Brain microvascular endothelial cell (primary cell): Measurements from ENCODE around the gene UXT.

Experiments used
- DNase-seq: peaks from one replicate; pipeline ENCODE4 v3.0.0-alpha.2; 2020
- H3K27ac ChIP-seq: fragments of 250-450 bp; sonication (Bioruptor Pico); 2 replicates; pipeline ENCODE4 v1.5.1; 2020; ENCODE audit warnings: mild to moderate bottlenecking, moderate library complexity
- H3K27me3 ChIP-seq: fragments of 250-450 bp; sonication (Bioruptor Pico); replicated peaks from 2 replicates; pipeline ENCODE4 v1.5.1; 2020; ENCODE audit warnings: mild to moderate bottlenecking
- H3K36me3 ChIP-seq: fragments of 250-450 bp; sonication (Bioruptor Pico); replicated peaks from 2 replicates; pipeline ENCODE4 v1.5.1; 2020; ENCODE audit warnings: mild to moderate bottlenecking
- H3K4me3 ChIP-seq: 2 replicates; pipeline ENCODE4 v1.5.1; 2011; ENCODE audit warnings: low read depth, mild to moderate bottlenecking, control low read depth, low read length, moderate library complexity
- in situ Hi-C: cut with HindIII; loops from 2 replicates; pipeline ENCODE4 v1.10.0; 2017; ENCODE audit warnings: low sequenced_read_pairs, low pct_ligation_motif_present
- TF ChIP-seq, protein P1 (sequence below): IDR thresholded peaks from 2 replicates; pipeline ENCODE4 v1.5.1; 2011; ENCODE audit warnings: low read depth, mild to moderate bottlenecking, moderate library complexity, low read length, control low read depth, inconsistent platforms; ENCODE audit errors: missing control alignments

Gene UXT

DNA sequence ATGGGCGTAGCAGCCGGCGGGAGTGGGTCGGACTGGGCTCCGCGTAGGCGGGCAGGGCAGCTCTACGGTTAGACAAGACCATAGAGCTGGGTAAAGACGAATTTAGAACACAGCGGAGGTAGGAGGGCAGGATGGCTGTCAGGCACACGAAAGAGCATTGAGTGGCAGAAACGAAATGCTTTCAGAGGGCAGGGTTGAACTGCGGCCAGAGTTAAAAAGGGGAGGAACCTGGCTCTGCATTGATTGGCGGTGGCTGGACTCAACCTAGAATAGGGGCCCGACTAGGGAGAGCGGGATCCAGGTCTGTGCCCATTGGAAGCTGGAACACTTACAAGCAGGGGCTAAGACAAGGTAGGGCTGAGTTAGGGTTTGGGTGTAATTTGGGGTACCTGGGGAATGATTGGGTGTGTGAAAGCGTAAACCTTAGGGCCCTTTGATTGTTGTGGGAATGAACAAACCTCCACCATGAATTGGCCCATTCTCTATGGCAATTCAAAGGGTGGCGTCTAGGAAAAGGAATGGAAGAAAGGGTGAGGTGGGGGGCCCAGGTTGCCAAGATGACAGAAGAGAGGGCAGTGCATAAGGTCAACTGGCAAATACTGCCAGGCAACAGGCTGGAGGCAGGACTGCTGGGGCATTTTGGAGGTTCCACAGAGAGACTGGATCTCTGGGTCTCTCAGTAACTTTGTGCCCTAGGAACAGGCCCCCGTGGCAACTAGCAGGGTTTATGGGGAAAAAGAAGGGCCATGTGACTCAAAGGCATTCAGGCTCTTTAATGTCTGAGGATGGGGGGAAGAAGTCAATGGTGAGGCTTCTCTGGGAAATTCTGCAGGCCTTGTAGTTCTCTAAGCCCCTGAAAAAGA, 7.7 kb downstream of the UXT start:
- TF ChIP-seq, protein P1, sequence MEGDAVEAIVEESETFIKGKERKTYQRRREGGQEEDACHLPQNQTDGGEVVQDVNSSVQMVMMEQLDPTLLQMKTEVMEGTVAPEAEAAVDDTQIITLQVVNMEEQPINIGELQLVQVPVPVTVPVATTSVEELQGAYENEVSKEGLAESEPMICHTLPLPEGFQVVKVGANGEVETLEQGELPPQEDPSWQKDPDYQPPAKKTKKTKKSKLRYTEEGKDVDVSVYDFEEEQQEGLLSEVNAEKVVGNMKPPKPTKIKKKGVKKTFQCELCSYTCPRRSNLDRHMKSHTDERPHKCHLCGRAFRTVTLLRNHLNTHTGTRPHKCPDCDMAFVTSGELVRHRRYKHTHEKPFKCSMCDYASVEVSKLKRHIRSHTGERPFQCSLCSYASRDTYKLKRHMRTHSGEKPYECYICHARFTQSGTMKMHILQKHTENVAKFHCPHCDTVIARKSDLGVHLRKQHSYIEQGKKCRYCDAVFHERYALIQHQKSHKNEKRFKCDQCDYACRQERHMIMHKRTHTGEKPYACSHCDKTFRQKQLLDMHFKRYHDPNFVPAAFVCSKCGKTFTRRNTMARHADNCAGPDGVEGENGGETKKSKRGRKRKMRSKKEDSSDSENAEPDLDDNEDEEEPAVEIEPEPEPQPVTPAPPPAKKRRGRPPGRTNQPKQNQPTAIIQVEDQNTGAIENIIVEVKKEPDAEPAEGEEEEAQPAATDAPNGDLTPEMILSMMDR: no peak
- Histone ChIP-seq H3K4me3 (peak overlapping the region; percentile 42), H3K27ac (peak overlapping the region; percentile 59), H3K27me3 (no peaks in the 10 kb centered on the region), H3K36me3 (peaks cover 3% of the 10 kb centered on the region)
- in situ Hi-C loops: no loop called here
- DNase-seq: no peak

DNA sequence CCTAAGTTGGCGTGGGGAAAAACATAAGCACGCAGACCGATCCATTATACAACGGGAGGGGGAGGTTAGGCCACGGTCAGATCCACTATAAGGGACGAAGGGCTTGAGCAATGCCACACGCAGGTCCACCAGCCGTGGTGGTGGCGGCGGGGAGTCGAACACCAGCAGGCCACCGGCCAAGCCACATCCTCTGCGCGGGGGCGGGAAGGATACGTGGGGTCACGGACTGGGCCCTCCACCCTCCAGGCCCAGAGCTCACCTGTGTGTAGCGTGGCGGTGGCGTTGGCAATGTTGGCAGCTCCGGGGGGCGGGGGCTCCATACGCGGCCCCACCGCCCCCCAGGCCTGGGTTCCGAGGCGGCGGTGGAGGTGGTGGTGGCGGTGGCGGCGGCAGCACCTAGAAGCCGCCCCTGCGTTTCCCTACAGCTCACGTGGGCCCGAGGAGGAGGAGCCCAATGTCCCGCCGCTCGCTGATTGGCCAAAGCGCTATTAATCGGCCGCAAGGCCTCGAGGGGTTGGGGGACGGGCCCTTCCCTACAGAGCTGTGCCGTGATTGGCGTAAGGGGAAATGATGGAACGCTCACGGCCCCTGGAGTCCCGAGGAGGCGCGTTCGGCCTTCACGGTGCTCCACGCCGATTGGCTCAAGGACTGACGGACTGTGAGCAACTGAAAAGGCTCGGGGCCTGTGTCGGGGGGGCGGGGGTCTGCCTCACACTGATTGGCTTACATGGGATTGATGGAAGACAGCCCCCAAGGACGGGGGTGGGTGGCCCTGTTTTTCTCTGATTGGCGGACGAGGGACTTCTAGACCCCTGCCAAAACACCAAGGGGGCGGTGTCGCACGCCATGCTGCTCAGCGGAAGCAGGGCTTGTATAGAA, 8.6 kb downstream of the UXT start, which contains the start of gene ELK1:
Gene ELK1 (minus strand): TSS at position 400 of the 879 bp plus-strand sequence. CDS start 9,122 bp downstream, outside the sequence.
- TF ChIP-seq, protein P1: no peak
- in situ Hi-C loops: no loop called here
- Histone ChIP-seq H3K27ac (peak within 1 kb of the TSS; percentile 84), H3K27me3 (no peaks in the 10 kb centered on the region), H3K4me3 (peak within 1 kb of the TSS; percentile 71), H3K36me3 (peaks cover 3% of the 10 kb centered on the region)
- DNase-seq: peak; percentile 98

DNA sequence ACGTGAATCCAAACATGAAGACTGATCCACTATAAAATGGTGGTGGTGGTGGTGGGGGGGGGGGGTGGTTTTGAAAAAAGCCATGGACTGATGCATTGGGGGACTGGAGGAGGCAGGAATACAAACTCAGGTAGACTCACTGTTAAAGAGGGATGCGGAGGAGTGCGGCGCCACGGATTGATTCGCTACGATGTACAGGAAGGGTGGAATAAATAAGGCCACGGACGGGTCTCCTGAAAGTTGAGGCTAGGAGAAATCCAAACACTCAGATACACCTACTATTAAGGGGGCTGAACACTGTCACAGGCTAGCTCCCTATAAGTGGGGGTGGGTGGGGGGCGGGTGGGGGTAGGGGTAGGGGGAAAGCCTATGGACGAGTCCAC, 9.2 kb downstream of the UXT start:
- no peaks in the 10 kb centered on the region for H3K27me3 ChIP-seq
- H3K4me3 ChIP-seq: peak overlapping the region; percentile 71
- in situ Hi-C loops: no loop called here
- peak overlapping the region; percentile 84 for H3K27ac ChIP-seq
- TF ChIP-seq, protein P1: no peak
- no peak for DNase-seq
- peaks cover 3% of the 10 kb centered on the region for H3K36me3 ChIP-seq

DNA sequence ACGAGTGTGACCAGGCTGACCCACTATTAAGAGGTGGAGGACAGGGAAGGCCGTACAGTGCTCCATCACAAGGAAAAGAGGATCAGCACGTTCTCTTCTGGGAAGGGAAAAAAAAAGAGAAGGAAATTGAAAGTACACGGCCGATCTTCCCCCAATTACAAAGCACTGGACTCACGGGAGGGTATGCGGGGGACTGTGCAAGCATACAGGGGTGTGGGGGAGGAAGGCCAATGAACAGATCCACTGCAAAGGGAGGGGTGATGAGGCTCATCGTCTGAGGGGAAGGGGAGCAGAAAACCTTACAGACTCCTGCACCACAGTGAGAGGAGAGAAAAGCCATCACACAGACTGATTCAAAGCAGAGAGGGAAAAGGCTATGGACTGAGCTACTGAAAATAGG, 9.7 kb downstream of the UXT start:
- DNase-seq: no peak
- H3K4me3 ChIP-seq: peak overlapping the region; percentile 71
- in situ Hi-C loops: no loop called here
- TF ChIP-seq, protein P1: no peak
- peaks cover 3% of the 10 kb centered on the region for H3K36me3 ChIP-seq
- no peaks in the 10 kb centered on the region for H3K27me3 ChIP-seq
- no peak overlapping the region for H3K27ac ChIP-seq

DNA sequence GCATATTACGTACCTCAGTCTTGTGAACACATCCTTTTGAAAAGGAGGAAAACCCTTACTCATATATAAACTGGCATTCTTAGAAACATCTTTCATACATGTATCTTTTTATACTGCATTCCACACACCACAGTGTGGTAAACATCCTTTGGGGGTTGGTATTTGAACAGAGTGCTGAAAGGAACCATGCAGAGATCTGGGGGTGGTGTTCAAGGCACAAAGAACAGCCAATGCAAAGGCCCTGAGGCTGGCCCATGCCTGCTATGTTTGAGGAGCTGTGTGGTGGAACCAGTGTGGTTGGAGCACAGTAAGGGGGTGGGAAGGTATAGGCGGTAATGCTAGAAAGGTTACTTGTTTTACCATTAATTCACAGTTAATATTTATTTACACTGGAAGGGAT, 10.6 kb downstream of the UXT start:
- H3K4me3 ChIP-seq: no peak overlapping the region
- H3K27ac ChIP-seq: no peak overlapping the region
- in situ Hi-C loops: no loop called here
- no peak for DNase-seq
- TF ChIP-seq, protein P1: no peak
- peaks cover 3% of the 10 kb centered on the region for H3K36me3 ChIP-seq
- H3K27me3 ChIP-seq: no peaks in the 10 kb centered on the region
